ENCODE measurements around the gene NR1H4. TPM values are rescaled to one million over a fixed set of nuclear protein-coding genes. Genes with fewer than 3 reads are reported as not detected.

NR1H4 gene
- total and polyA plus RNA-seq, 2 experiments from 2014 or later = not detected

- TF ChIP-seq ZNF462 (CRISPR knock-in tag; IDR thresholded peaks at IDR 0.05) (no peak), EZH2phosphoT487 (IDR thresholded peaks at IDR 0.05; ENCODE audit: unreplicated experiment) (no peak)
Measured at GRCh38 chr12:100554608-100555077, 81.0 kb downstream of the NR1H4 start (continued).

GRCh38 chr12:100555722-100556121 is 82.1 kb downstream of the NR1H4 start:
- no peak overlapping the region for H3K4me3 ChIP-seq
- H2AFZ ChIP-seq = no peak overlapping the region
- no peak overlapping the region for H3K4me2 ChIP-seq
- no peaks in the 10 kb centered on the region for H3K27me3 ChIP-seq (ENCODE audit: insufficient read depth)
- H3F3A ChIP-seq (replicated peaks; ENCODE audit: low read depth) = no peaks in the 10 kb centered on the region
- H3K27ac ChIP-seq (ENCODE audit: low read depth) = no peak overlapping the region
- H3K79me2 ChIP-seq (replicated peaks; ENCODE audit: insufficient read depth) = no peaks in the 10 kb centered on the region
- H3K36me3 Mint-ChIP-seq (ENCODE audit: low read depth) = no peaks in the 10 kb centered on the region; the same call in 2 of the 3 replicates
- no peaks in the 10 kb centered on the region for H3K36me3 ChIP-seq (ENCODE audit: insufficient read depth)
- H3K9me2 ChIP-seq (ENCODE audit: insufficient read depth) = no peaks in the 10 kb centered on the region
- peak overlapping the region; percentile 24; the same call in 1 of the 2 replicates for H3K27ac Mint-ChIP-seq
- ATAC-seq (no peak), DNase-seq (ENCODE audit: low spot score) (no peak)
- no peak overlapping the region for H3K4me3 Mint-ChIP-seq
- no peaks in the 10 kb centered on the region for H3K9me3 Mint-ChIP-seq
- peaks cover 5% of the 10 kb centered on the region; the same call in 2 of the 3 replicates for H3K4me1 Mint-ChIP-seq
- no peaks in the 10 kb centered on the region for H3K27me3 Mint-ChIP-seq (ENCODE audit: insufficient read depth, low read depth, poor library complexity)
- no peaks in the 10 kb centered on the region for H3K4me1 ChIP-seq (ENCODE audit: insufficient read depth)
- H4K20me1 ChIP-seq (replicated peaks; ENCODE audit: insufficient read depth) = no peaks in the 10 kb centered on the region
- no peak for TF ChIP-seq ZNF462 (CRISPR knock-in tag; IDR thresholded peaks at IDR 0.05)
- TF ChIP-seq, protein P1, sequence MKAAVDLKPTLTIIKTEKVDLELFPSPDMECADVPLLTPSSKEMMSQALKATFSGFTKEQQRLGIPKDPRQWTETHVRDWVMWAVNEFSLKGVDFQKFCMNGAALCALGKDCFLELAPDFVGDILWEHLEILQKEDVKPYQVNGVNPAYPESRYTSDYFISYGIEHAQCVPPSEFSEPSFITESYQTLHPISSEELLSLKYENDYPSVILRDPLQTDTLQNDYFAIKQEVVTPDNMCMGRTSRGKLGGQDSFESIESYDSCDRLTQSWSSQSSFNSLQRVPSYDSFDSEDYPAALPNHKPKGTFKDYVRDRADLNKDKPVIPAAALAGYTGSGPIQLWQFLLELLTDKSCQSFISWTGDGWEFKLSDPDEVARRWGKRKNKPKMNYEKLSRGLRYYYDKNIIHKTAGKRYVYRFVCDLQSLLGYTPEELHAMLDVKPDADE (IDR thresholded peaks at IDR 0.05) = no peak
- TF ChIP-seq POLR2AphosphoS5 (IDR thresholded peaks at IDR 0.05; ENCODE audit: low read depth) = no peak
